ENCODE results near the gene CFAP251. TPM values are rescaled to one million over a fixed set of nuclear protein-coding genes. Genes with fewer than 3 reads are reported as not detected.
"Not testable (repeated sequence)": the region's sequence is repeated elsewhere in the genome, so short reads cannot be mapped to it uniquely, and the experiment has no call there.

Gene CFAP251
- total RNA-seq, 2 donors from 2014 or later = 3.6 to 7.0 TPM

- Histone ChIP-seq H3K27ac (no peak overlapping the region), H3K9me3 (no peaks in the 10 kb centered on the region), H3K4me1 (no peaks in the 10 kb centered on the region), H3K36me3 (replicated peaks in 1 of 2; ENCODE audit: insufficient read depth in 1 of 2, low read depth in 2 of 2) (no peaks in the 10 kb centered on the region), H3K27me3 (no peaks in the 10 kb centered on the region), H3K4me3 (no peak overlapping the region)
- peak in 1 of 4 donors; percentile 28 for DNase-seq
- intact Hi-C loops (cut with DNase I) = no loop called here
- WGBS, 2 donors = 90 to 97% methylated on average over 5 to 6 of the region's 6 CpGs
- TF ChIP-seq POLR2A (IDR thresholded peaks at IDR 0.05) (no peak), CTCF (IDR thresholded peaks at IDR 0.05) (no peak)
- ATAC-seq = no peak
Measured at GRCh38 chr12:121873216-121873569, 45.2 kb upstream of the CFAP251 start.

DNA sequence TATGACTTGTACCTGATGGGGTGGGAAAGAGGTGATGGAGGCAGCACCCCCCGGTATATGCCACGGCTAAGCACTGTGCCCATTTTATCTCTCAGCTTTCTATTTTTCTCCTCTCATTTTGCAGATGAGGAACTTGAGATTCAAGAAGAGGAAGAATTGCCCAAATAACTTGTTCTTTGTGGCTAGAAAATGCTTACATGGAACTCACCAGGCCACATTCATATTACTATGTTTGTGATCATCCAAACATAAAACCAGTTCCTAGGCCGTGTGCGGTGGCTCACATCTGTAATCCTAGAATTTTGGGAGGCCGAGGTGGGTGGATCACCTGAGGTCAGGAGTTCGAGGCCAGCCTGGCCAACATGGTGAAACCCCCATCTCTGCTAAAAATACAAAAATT is 44.3 kb upstream of the CFAP251 start:
- no peak overlapping the region for H3K4me3 ChIP-seq
- H3K27ac ChIP-seq = no peak overlapping the region
- no peaks in the 10 kb centered on the region for H3K36me3 ChIP-seq (replicated peaks in 1 of 2; ENCODE audit: insufficient read depth in 1 of 2, low read depth in 2 of 2)
- intact Hi-C loops (cut with DNase I) = no loop called here
- DNase-seq (no peak), ATAC-seq (no peak)
- WGBS, 2 donors = 78 to 94% methylated on average over 6 of the region's 6 CpGs
- TF ChIP-seq POLR2A (IDR thresholded peaks at IDR 0.05) = no peak
- no peak for TF ChIP-seq CTCF (IDR thresholded peaks at IDR 0.05)
- H3K27me3 ChIP-seq = no peaks in the 10 kb centered on the region
- H3K9me3 ChIP-seq = no peaks in the 10 kb centered on the region
- H3K4me1 ChIP-seq = no peaks in the 10 kb centered on the region

DNA sequence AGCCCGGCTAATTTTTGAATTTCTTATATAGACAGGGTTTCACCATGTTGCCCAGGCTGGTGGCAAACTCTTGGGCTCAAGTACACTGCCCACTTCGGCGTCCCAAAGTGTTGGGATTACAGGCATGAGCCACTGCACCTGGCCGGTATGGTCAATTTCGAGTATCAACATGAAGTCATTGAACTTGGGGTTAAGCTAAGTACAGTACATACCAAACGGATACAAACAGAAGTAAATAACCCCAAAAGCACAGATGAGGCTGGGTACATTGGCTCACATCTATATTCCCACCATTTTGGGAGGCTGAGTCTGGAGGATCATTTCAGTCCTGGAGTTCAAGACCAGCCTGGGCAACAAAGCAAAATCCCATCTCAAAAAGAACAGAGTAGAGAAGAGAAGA is 42.8 kb upstream of the CFAP251 start:
- intact Hi-C loops (cut with DNase I) = no loop called here
- Histone ChIP-seq H3K27ac (no peak overlapping the region), H3K36me3 (replicated peaks in 1 of 2; ENCODE audit: insufficient read depth in 1 of 2, low read depth in 2 of 2) (no peaks in the 10 kb centered on the region), H3K4me3 (no peak overlapping the region), H3K27me3 (no peaks in the 10 kb centered on the region), H3K9me3 (no peaks in the 10 kb centered on the region), H3K4me1 (no peaks in the 10 kb centered on the region)
- 73 to 83% methylated on average over 5 to 6 of the region's 6 CpGs for WGBS, 2 donors
- TF ChIP-seq POLR2A (IDR thresholded peaks at IDR 0.05) (no peak), CTCF (IDR thresholded peaks at IDR 0.05) (no peak)
- no peak for DNase-seq
- ATAC-seq = no peak

GRCh38 chr12:121876080-121876447 is 42.3 kb upstream of the CFAP251 start:
- intact Hi-C loops (cut with DNase I); ATAC-seq; H3K4me3 ChIP-seq; H3K27me3 ChIP-seq; H3K27ac ChIP-seq; H3K9me3 ChIP-seq; H3K4me1 ChIP-seq; H3K36me3 ChIP-seq (replicated peaks in 1 of 2; ENCODE audit: insufficient read depth in 1 of 2, low read depth in 2 of 2); DNase-seq: not testable (repeated sequence)
- 83 to 97% methylated on average over 8 of the region's 8 CpGs for WGBS, 2 donors

- Histone ChIP-seq H3K27ac (no peak overlapping the region), H3K36me3 (replicated peaks in 1 of 2; ENCODE audit: insufficient read depth in 1 of 2, low read depth in 2 of 2) (no peaks in the 10 kb centered on the region), H3K4me1 (peaks cover 4% of the 10 kb centered on the region), H3K9me3 (no peaks in the 10 kb centered on the region), H3K27me3 (no peaks in the 10 kb centered on the region), H3K4me3 (no peak overlapping the region)
- ATAC-seq (no peak), DNase-seq (no peak)
- whole genome bisulfite sequencing, 2 donors = 62 to 65% methylated on average over 4 of the region's 4 CpGs
- intact Hi-C loops (cut with DNase I) = loop anchor here (10.0 kb wide), 2 partner anchors 88 to 188 kb away; partner anchors contain the start of gene RHOF
- TF ChIP-seq CTCF (IDR thresholded peaks at IDR 0.05) (no peak), POLR2A (IDR thresholded peaks at IDR 0.05) (no peak)
Measured at GRCh38 chr12:121883315-121883660, 35.1 kb upstream of the CFAP251 start.

DNA sequence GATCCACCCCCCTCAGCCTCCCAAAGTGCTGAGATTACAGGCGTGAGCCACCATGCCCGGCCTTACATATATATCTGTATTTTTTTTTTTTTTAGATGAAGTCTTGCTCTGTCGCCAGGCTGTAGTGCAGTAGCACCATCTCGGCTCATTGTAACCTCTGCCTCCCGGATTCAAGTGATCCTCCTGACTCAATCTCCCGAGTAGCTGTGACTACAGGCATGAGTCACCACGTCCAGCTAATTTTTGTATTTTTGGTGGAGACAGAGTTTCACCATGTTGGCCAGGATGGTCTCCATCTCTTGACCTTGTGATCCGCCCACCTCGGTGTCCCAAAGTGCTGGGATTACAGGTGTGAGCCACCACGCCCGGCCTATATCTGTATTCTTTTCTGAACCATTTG is 33.3 kb upstream of the CFAP251 start:
- not testable (repeated sequence) for H3K9me3 ChIP-seq; H3K27ac ChIP-seq; H3K4me3 ChIP-seq; ATAC-seq; H3K27me3 ChIP-seq; DNase-seq; H3K36me3 ChIP-seq (replicated peaks in 1 of 2; ENCODE audit: insufficient read depth in 1 of 2, low read depth in 2 of 2)
- 80 to 81% methylated on average over 11 of the region's 11 CpGs for WGBS, 2 donors
- intact Hi-C loops (cut with DNase I) = loop anchor here (10.0 kb wide), 2 partner anchors 90 to 190 kb away; partner anchors contain the start of gene RHOF
- peaks cover 15% of the 10 kb centered on the region for H3K4me1 ChIP-seq
